ENCODE results near the gene SLC17A1.

The SLC17A1 gene

GRCh38 chr6:25833136-25833535 lies 1.3 kb upstream of the SLC17A1 start:
- Histone ChIP-seq H3K27ac (ENCODE audit: low read depth, low read length) (no peak overlapping the region), H3K36me3 (ENCODE audit: control insufficient read depth in 1 of 2, insufficient read depth in 2 of 2, low read length in 2 of 2) (no peaks in the 10 kb centered on the region), H3K9ac (ENCODE audit: low read depth in 1 of 2, low read length in 2 of 2) (no peak overlapping the region), H3K9me3 (ENCODE audit: control insufficient read depth in 1 of 2, low read length in 2 of 2) (no peaks in the 10 kb centered on the region), H3K27me3 (ENCODE audit: control insufficient read depth in 1 of 2, insufficient read depth in 2 of 2, low read length in 2 of 2) (no peaks in the 10 kb centered on the region), H3K4me1 (ENCODE audit: control insufficient read depth in 1 of 2, insufficient read depth in 2 of 2, low read length in 2 of 2) (peaks cover 5 to 7% of the 10 kb centered on the region in 2 donors), H3K4me3 (ENCODE audit: low read depth in 1 of 2, low read length in 2 of 2) (no peak overlapping the region)

GRCh38 chr6:25832670-25833069 lies 818 bp upstream of the SLC17A1 start:
- no peak overlapping the region for H3K9ac ChIP-seq (ENCODE audit: low read depth in 1 of 2, low read length in 2 of 2)
- H3K4me1 ChIP-seq (ENCODE audit: control insufficient read depth in 1 of 2, insufficient read depth in 2 of 2, low read length in 2 of 2), result peaks cover 5 to 7% of the 10 kb centered on the region in 2 donors
- H3K27me3 ChIP-seq (ENCODE audit: control insufficient read depth in 1 of 2, insufficient read depth in 2 of 2, low read length in 2 of 2), result no peaks in the 10 kb centered on the region
- H3K4me3 ChIP-seq (ENCODE audit: low read depth in 1 of 2, low read length in 2 of 2), result no peak overlapping the region
- H3K9me3 ChIP-seq (ENCODE audit: control insufficient read depth in 1 of 2, low read length in 2 of 2), result no peaks in the 10 kb centered on the region
- H3K36me3 ChIP-seq (ENCODE audit: control insufficient read depth in 1 of 2, insufficient read depth in 2 of 2, low read length in 2 of 2), result no peaks in the 10 kb centered on the region
- no peak overlapping the region for H3K27ac ChIP-seq (ENCODE audit: low read depth, low read length)

GRCh38 chr6:25832307-25832662 lies 433 bp upstream of the SLC17A1 start:
- Histone ChIP-seq H3K9ac (ENCODE audit: low read depth in 1 of 2, low read length in 2 of 2) (no peak overlapping the region), H3K36me3 (ENCODE audit: control insufficient read depth in 1 of 2, insufficient read depth in 2 of 2, low read length in 2 of 2) (no peaks in the 10 kb centered on the region), H3K27me3 (ENCODE audit: control insufficient read depth in 1 of 2, insufficient read depth in 2 of 2, low read length in 2 of 2) (no peaks in the 10 kb centered on the region), H3K9me3 (ENCODE audit: control insufficient read depth in 1 of 2, low read length in 2 of 2) (no peaks in the 10 kb centered on the region), H3K4me1 (ENCODE audit: control insufficient read depth in 1 of 2, insufficient read depth in 2 of 2, low read length in 2 of 2) (peaks cover 5 to 7% of the 10 kb centered on the region in 2 donors), H3K4me3 (ENCODE audit: low read depth in 1 of 2, low read length in 2 of 2) (no peak overlapping the region), H3K27ac (ENCODE audit: low read depth, low read length) (no peak overlapping the region)

- Histone ChIP-seq H3K4me1 (ENCODE audit: control insufficient read depth in 1 of 2, insufficient read depth in 2 of 2, low read length in 2 of 2) (peaks cover 0 to under 1% of the 10 kb centered on the region in 2 donors), H3K27ac (ENCODE audit: low read depth, low read length) (no peak overlapping the region), H3K27me3 (ENCODE audit: control insufficient read depth in 1 of 2, insufficient read depth in 2 of 2, low read length in 2 of 2) (no peaks in the 10 kb centered on the region), H3K36me3 (ENCODE audit: control insufficient read depth in 1 of 2, insufficient read depth in 2 of 2, low read length in 2 of 2) (no peaks in the 10 kb centered on the region), H3K9me3 (ENCODE audit: control insufficient read depth in 1 of 2, low read length in 2 of 2) (no peaks in the 10 kb centered on the region), H3K4me3 (ENCODE audit: low read depth in 1 of 2, low read length in 2 of 2) (no peak overlapping the region), H3K9ac (ENCODE audit: low read depth in 1 of 2, low read length in 2 of 2) (no peak overlapping the region)
These were observed 1.4 kb downstream of the SLC17A1 start for GRCh38 chr6:25830458-25830857.

- Histone ChIP-seq H3K27ac (ENCODE audit: low read depth, low read length) (no peak overlapping the region), H3K4me1 (ENCODE audit: control insufficient read depth in 1 of 2, insufficient read depth in 2 of 2, low read length in 2 of 2) (no peaks in the 10 kb centered on the region), H3K9ac (ENCODE audit: low read depth in 1 of 2, low read length in 2 of 2) (no peak overlapping the region), H3K4me3 (ENCODE audit: low read depth in 1 of 2, low read length in 2 of 2) (no peak overlapping the region), H3K27me3 (ENCODE audit: control insufficient read depth in 1 of 2, insufficient read depth in 2 of 2, low read length in 2 of 2) (no peaks in the 10 kb centered on the region), H3K36me3 (ENCODE audit: control insufficient read depth in 1 of 2, insufficient read depth in 2 of 2, low read length in 2 of 2) (no peaks in the 10 kb centered on the region), H3K9me3 (ENCODE audit: control insufficient read depth in 1 of 2, low read length in 2 of 2) (no peaks in the 10 kb centered on the region)
These were observed 2.5 kb downstream of the SLC17A1 start for GRCh38 chr6:25829375-25829774.

GRCh38 chr6:25821341-25821740 lies 10.5 kb downstream of the SLC17A1 start:
- Histone ChIP-seq H3K4me1 (ENCODE audit: control insufficient read depth in 1 of 2, insufficient read depth in 2 of 2, low read length in 2 of 2) (no peaks in the 10 kb centered on the region), H3K27me3 (ENCODE audit: control insufficient read depth in 1 of 2, insufficient read depth in 2 of 2, low read length in 2 of 2) (no peaks in the 10 kb centered on the region), H3K27ac (ENCODE audit: low read depth, low read length) (no peak overlapping the region), H3K9ac (ENCODE audit: low read depth in 1 of 2, low read length in 2 of 2) (no peak overlapping the region), H3K4me3 (ENCODE audit: low read depth in 1 of 2, low read length in 2 of 2) (no peak overlapping the region), H3K9me3 (ENCODE audit: control insufficient read depth in 1 of 2, low read length in 2 of 2) (no peaks in the 10 kb centered on the region), H3K36me3 (ENCODE audit: control insufficient read depth in 1 of 2, insufficient read depth in 2 of 2, low read length in 2 of 2) (no peaks in the 10 kb centered on the region)

GRCh38 chr6:25816252-25816651 lies 15.6 kb downstream of the SLC17A1 start:
- Histone ChIP-seq H3K9ac (ENCODE audit: low read depth in 1 of 2, low read length in 2 of 2) (no peak overlapping the region), H3K4me1 (ENCODE audit: control insufficient read depth in 1 of 2, insufficient read depth in 2 of 2, low read length in 2 of 2) (no peaks in the 10 kb centered on the region), H3K36me3 (ENCODE audit: control insufficient read depth in 1 of 2, insufficient read depth in 2 of 2, low read length in 2 of 2) (no peaks in the 10 kb centered on the region), H3K9me3 (ENCODE audit: control insufficient read depth in 1 of 2, low read length in 2 of 2) (no peaks in the 10 kb centered on the region), H3K27ac (ENCODE audit: low read depth, low read length) (no peak overlapping the region), H3K4me3 (ENCODE audit: low read depth in 1 of 2, low read length in 2 of 2) (no peak overlapping the region), H3K27me3 (ENCODE audit: control insufficient read depth in 1 of 2, insufficient read depth in 2 of 2, low read length in 2 of 2) (no peaks in the 10 kb centered on the region)

GRCh38 chr6:25815194-25815593 lies 16.7 kb downstream of the SLC17A1 start:
- Histone ChIP-seq H3K36me3 (ENCODE audit: control insufficient read depth in 1 of 2, insufficient read depth in 2 of 2, low read length in 2 of 2) (no peaks in the 10 kb centered on the region), H3K4me3 (ENCODE audit: low read depth in 1 of 2, low read length in 2 of 2) (no peak overlapping the region), H3K27ac (ENCODE audit: low read depth, low read length) (no peak overlapping the region), H3K4me1 (ENCODE audit: control insufficient read depth in 1 of 2, insufficient read depth in 2 of 2, low read length in 2 of 2) (no peaks in the 10 kb centered on the region), H3K9me3 (ENCODE audit: control insufficient read depth in 1 of 2, low read length in 2 of 2) (no peaks in the 10 kb centered on the region), H3K27me3 (ENCODE audit: control insufficient read depth in 1 of 2, insufficient read depth in 2 of 2, low read length in 2 of 2) (no peaks in the 10 kb centered on the region), H3K9ac (ENCODE audit: low read depth in 1 of 2, low read length in 2 of 2) (no peak overlapping the region)

GRCh38 chr6:25804804-25805203 lies 27.0 kb downstream of the SLC17A1 start:
- Histone ChIP-seq H3K4me3 (ENCODE audit: low read depth in 1 of 2, low read length in 2 of 2) (no peak overlapping the region), H3K27me3 (ENCODE audit: control insufficient read depth in 1 of 2, insufficient read depth in 2 of 2, low read length in 2 of 2) (no peaks in the 10 kb centered on the region), H3K36me3 (ENCODE audit: control insufficient read depth in 1 of 2, insufficient read depth in 2 of 2, low read length in 2 of 2) (no peaks in the 10 kb centered on the region), H3K4me1 (ENCODE audit: control insufficient read depth in 1 of 2, insufficient read depth in 2 of 2, low read length in 2 of 2) (no peaks in the 10 kb centered on the region), H3K9me3 (ENCODE audit: control insufficient read depth in 1 of 2, low read length in 2 of 2) (no peaks in the 10 kb centered on the region), H3K27ac (ENCODE audit: low read depth, low read length) (no peak overlapping the region), H3K9ac (ENCODE audit: low read depth in 1 of 2, low read length in 2 of 2) (no peak overlapping the region)

- Histone ChIP-seq H3K4me1 (ENCODE audit: control insufficient read depth in 1 of 2, insufficient read depth in 2 of 2, low read length in 2 of 2) (no peaks in the 10 kb centered on the region), H3K36me3 (ENCODE audit: control insufficient read depth in 1 of 2, insufficient read depth in 2 of 2, low read length in 2 of 2) (no peaks in the 10 kb centered on the region), H3K27me3 (ENCODE audit: control insufficient read depth in 1 of 2, insufficient read depth in 2 of 2, low read length in 2 of 2) (no peaks in the 10 kb centered on the region), H3K27ac (ENCODE audit: low read depth, low read length) (no peak overlapping the region), H3K4me3 (ENCODE audit: low read depth in 1 of 2, low read length in 2 of 2) (no peak overlapping the region), H3K9me3 (ENCODE audit: control insufficient read depth in 1 of 2, low read length in 2 of 2) (no peaks in the 10 kb centered on the region), H3K9ac (ENCODE audit: low read depth in 1 of 2, low read length in 2 of 2) (no peak overlapping the region)
These were observed 30.4 kb downstream of the SLC17A1 start for GRCh38 chr6:25801436-25801835.

- H3K27me3 ChIP-seq (ENCODE audit: control insufficient read depth in 1 of 2, insufficient read depth in 2 of 2, low read length in 2 of 2), result no peaks in the 10 kb centered on the region
- H3K9me3 ChIP-seq (ENCODE audit: control insufficient read depth in 1 of 2, low read length in 2 of 2), result no peaks in the 10 kb centered on the region
- H3K4me1 ChIP-seq (ENCODE audit: control insufficient read depth in 1 of 2, insufficient read depth in 2 of 2, low read length in 2 of 2), result no peaks in the 10 kb centered on the region
- H3K36me3 ChIP-seq (ENCODE audit: control insufficient read depth in 1 of 2, insufficient read depth in 2 of 2, low read length in 2 of 2), result no peaks in the 10 kb centered on the region
- H3K27ac ChIP-seq (ENCODE audit: low read depth, low read length), result no peak overlapping the region
- H3K9ac ChIP-seq (ENCODE audit: low read depth in 1 of 2, low read length in 2 of 2), result no peak overlapping the region
- H3K4me3 ChIP-seq (ENCODE audit: low read depth in 1 of 2, low read length in 2 of 2), result no peak overlapping the region
These were observed 37.1 kb downstream of the SLC17A1 start for GRCh38 chr6:25794784-25795183.

Measured in duodenal mucosa (tissue), 2 donors.